Lower leg skin (tissue), 4 donors: ENCODE data around the gene MAP3K7. TPM values are rescaled to one million over a fixed set of nuclear protein-coding genes. Genes with fewer than 3 reads are reported as not detected.

ENCODE experiments used
- DNase-seq, 2 donors: peaks; one replicate each; pipeline ENCODE4 v3.0.0-alpha.2; 2019; ENCODE audit warnings: low spot score in 2 of 2
- H3K4me3 ChIP-seq: fragments of 200-600 bp; sonication (generic); 2 replicates; pipeline ENCODE4 v1.5.1; 2017; ENCODE audit warnings: mild to moderate bottlenecking, low read depth; ENCODE audit not compliant: poor library complexity, severe bottlenecking
- CTCF ChIP-seq, 3 donors: fragments of 450-650 bp; IDR thresholded peaks; one replicate each; pipeline ENCODE4 v1.5.1; 2016; ENCODE audit warnings: antibody characterized with exemption in 3 of 3, mild to moderate bottlenecking in 3 of 3, moderate library complexity in 2 of 3
- POLR2A ChIP-seq, 2 donors: fragments of 450-650 bp; IDR thresholded peaks; one replicate each; pipeline ENCODE4 v1.6.1; 2016 to 2017; ENCODE audit warnings: antibody characterized with exemption in 2 of 2, mild to moderate bottlenecking in 1 of 2, moderate library complexity in 1 of 2
- WGBS, 2 donors: methylation state at CpG; one replicate each; pipeline ENCODE4 v1.1.5; 2018; 5-methylcytosine and 5-hydroxymethylcytosine counted together
- intact Hi-C: fragments of 100-400 bp; cut with DNase I; formaldehyde crosslinking; loops from one replicate; pipeline ENCODE4 v1.15.0; 2023; ENCODE audit warnings: low total_unique reads
- total RNA-seq, 4 donors: library from RNA; depleted of rRNA; stranded (reverse); fragments of >200 nt; gene quantifications; one replicate each; pipeline ENCODE4 v1.1.0, GENCODE V29; 2016

MAP3K7 gene
- total RNA-seq, 4 donors from 2014 or later = 21.5 to 25.8 (median 23.5) TPM

GRCh38 chr6:90494067-90494780, 92.6 kb downstream of the MAP3K7 start:
- WGBS, 2 donors = 53 to 54% methylated on average over 7 of the region's 7 CpGs
- intact Hi-C loops = no loop called here
- DNase-seq = no peak
- H3K4me3 ChIP-seq = no peak overlapping the region
- TF ChIP-seq POLR2A (IDR thresholded peaks at IDR 0.05) (no peak), CTCF (IDR thresholded peaks at IDR 0.05) (no peak)

GRCh38 chr6:90493332-90493731, 93.5 kb downstream of the MAP3K7 start:
- intact Hi-C loops = no loop called here
- no peak for DNase-seq
- TF ChIP-seq POLR2A (IDR thresholded peaks at IDR 0.05) (no peak), CTCF (IDR thresholded peaks at IDR 0.05) (no peak)
- H3K4me3 ChIP-seq = no peak overlapping the region
- WGBS, 2 donors = 72 to 73% methylated on average over 2 of the region's 2 CpGs

GRCh38 chr6:90492798-90493197, 94.1 kb downstream of the MAP3K7 start:
- TF ChIP-seq POLR2A (IDR thresholded peaks at IDR 0.05) = no peak
- no peak for TF ChIP-seq CTCF (IDR thresholded peaks at IDR 0.05)
- WGBS, 2 donors = 96% methylated on average over 6 of the region's 6 CpGs
- intact Hi-C loops = no loop called here
- no peak for DNase-seq
- H3K4me3 ChIP-seq = no peak overlapping the region

- TF ChIP-seq CTCF (IDR thresholded peaks at IDR 0.05) = no peak
- TF ChIP-seq POLR2A (IDR thresholded peaks at IDR 0.05) = no peak
- H3K4me3 ChIP-seq = no peak overlapping the region
- DNase-seq = no peak
- 69 to 78% methylated on average over 1 of the region's 1 CpG for WGBS, 2 donors
- intact Hi-C loops = no loop called here
These were observed 94.5 kb downstream of the MAP3K7 start for GRCh38 chr6:90492369-90492768.

GRCh38 chr6:90490030-90490716, 96.7 kb downstream of the MAP3K7 start:
- H3K4me3 ChIP-seq = no peak overlapping the region
- no peak for TF ChIP-seq CTCF (IDR thresholded peaks at IDR 0.05)
- TF ChIP-seq POLR2A (IDR thresholded peaks at IDR 0.05) = no peak
- WGBS, 2 donors = 76 to 78% methylated on average over 4 of the region's 4 CpGs
- no peak for DNase-seq
- intact Hi-C loops = no loop called here
